ENCODE measurements around the gene STRN4.

DNA sequence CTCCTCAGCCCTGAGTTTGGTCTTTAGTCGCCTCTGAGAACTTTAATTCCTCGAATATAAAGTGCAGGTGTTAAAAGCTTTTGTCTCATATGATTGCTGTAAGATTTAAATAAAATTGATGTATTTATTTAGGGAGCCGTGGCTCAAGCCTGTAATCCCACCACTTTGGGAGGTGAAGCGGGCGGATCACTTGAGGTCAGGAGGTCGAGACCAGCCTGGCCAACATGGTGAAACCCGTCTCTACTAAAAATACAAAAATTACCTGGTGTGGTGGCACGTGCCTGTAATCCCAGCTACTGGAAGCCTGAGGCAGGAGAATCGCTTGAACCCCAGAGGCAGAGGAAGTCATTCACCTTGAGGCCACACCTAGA is 42.7 kb upstream of the STRN4 start:
- TF ChIP-seq GATA2 (IDR thresholded peaks at IDR 0.05; ENCODE audit: low read depth, low read length) (no peak), GATA3 (IDR thresholded peaks at IDR 0.05; ENCODE audit: low read depth, low read length) (no peak)

Data from SH-SY5Y (cell line).